NT2/D1 (cell line): Measurements from ENCODE around the gene NOTO.

Experiments
- SUZ12 ChIP-seq: IDR thresholded peaks from 2 replicates; pipeline ENCODE4 v1.6.1; 2011; ENCODE audit not compliant: insufficient read length, insufficient read depth; ENCODE audit errors: extremely low read depth
- YY1 ChIP-seq: IDR thresholded peaks from 2 replicates; pipeline ENCODE4 v1.6.1; 2011; ENCODE audit not compliant: insufficient read length, insufficient read depth

GRCh38 chr2:73237168-73237567, 34.8 kb downstream of the NOTO start:
- TF ChIP-seq YY1 (no peak), SUZ12 (no peak)
